GM23338 (cell line): ENCODE data around the gene CLIC3. TPM values are rescaled to one million over a fixed set of nuclear protein-coding genes. Genes with fewer than 3 reads are reported as not detected.

Experiments used
- ATAC-seq: fragments of 200-7000 bp; cut with Tn5 transposase; 3 replicates; pipeline ENCODE4 v1.9.1; 2020
- DNase-seq: peaks from one replicate; pipeline ENCODE4 v3.0.0-alpha.2; 2015; ENCODE audit warnings: low spot score
- H2AFZ ChIP-seq: fragments of 200-600 bp; sonication (generic); 2 replicates; pipeline ENCODE4 v1.8.0; 2016; ENCODE audit warnings: antibody characterized with exemption, mild to moderate bottlenecking, moderate library complexity
- H3F3A ChIP-seq: fragments of 200-600 bp; sonication (generic); replicated peaks from 2 replicates; pipeline ENCODE4 v1.8.0; 2017; ENCODE audit warnings: antibody characterized with exemption, mixed run types, low read depth
- H3K27ac ChIP-seq: fragments of 200-600 bp; sonication (generic); 2 replicates; pipeline ENCODE4 v1.6.1; 2016; ENCODE audit warnings: low read depth
- H3K27me3 ChIP-seq: fragments of 200-600 bp; sonication (generic); 2 replicates; pipeline ENCODE4 v1.8.0; 2016; ENCODE audit warnings: mild to moderate bottlenecking, mixed run types, moderate library complexity; ENCODE audit not compliant: insufficient read depth
- H3K36me3 ChIP-seq: fragments of 200-600 bp; sonication (generic); 2 replicates; pipeline ENCODE4 v1.8.0; 2016; ENCODE audit warnings: mild to moderate bottlenecking; ENCODE audit not compliant: insufficient read depth
- H3K4me1 ChIP-seq: fragments of 200-600 bp; sonication (generic); 2 replicates; pipeline ENCODE4 v1.8.0; 2016; ENCODE audit warnings: mild to moderate bottlenecking, moderate library complexity; ENCODE audit not compliant: insufficient read depth
- H3K4me2 ChIP-seq: fragments of 200-600 bp; sonication (generic); 2 replicates; pipeline ENCODE4 v1.7.1; 2017; ENCODE audit warnings: mixed run types
- H3K4me3 ChIP-seq: fragments of 200-600 bp; sonication (generic); 2 replicates; pipeline ENCODE4 v1.6.1; 2016; ENCODE audit warnings: mixed run types
- H3K79me2 ChIP-seq: fragments of 200-600 bp; sonication (generic); replicated peaks from 2 replicates; pipeline ENCODE4 v1.8.0; 2017; ENCODE audit warnings: mild to moderate bottlenecking; ENCODE audit not compliant: insufficient read depth
- H3K9me2 ChIP-seq: fragments of 200-600 bp; sonication (generic); 2 replicates; pipeline ENCODE4 v1.8.0; 2017; ENCODE audit not compliant: insufficient read depth
- H4K20me1 ChIP-seq: fragments of 200-600 bp; sonication (generic); replicated peaks from 2 replicates; pipeline ENCODE4 v1.8.0; 2017; ENCODE audit warnings: mild to moderate bottlenecking; ENCODE audit not compliant: insufficient read depth
- H3K27ac Mint-ChIP-seq: 2 replicates; pipeline ENCODE4 v1.8.0; 2020; ENCODE audit warnings: inconsistent platforms, mild to moderate bottlenecking, moderate library complexity, mixed read lengths
- H3K27me3 Mint-ChIP-seq: 3 replicates; pipeline ENCODE4 v1.8.0; 2022; ENCODE audit warnings: low read depth, mild to moderate bottlenecking, moderate library complexity, mixed read lengths, inconsistent platforms; ENCODE audit not compliant: insufficient read depth, poor library complexity
- H3K36me3 Mint-ChIP-seq: 3 replicates; pipeline ENCODE4 v1.8.0; 2021; ENCODE audit warnings: low read depth, mild to moderate bottlenecking, inconsistent platforms, moderate library complexity, mixed read lengths
- H3K4me1 Mint-ChIP-seq: 3 replicates; pipeline ENCODE4 v1.8.0; 2020; ENCODE audit warnings: mild to moderate bottlenecking, inconsistent platforms, mixed read lengths
- H3K4me3 Mint-ChIP-seq: 3 replicates; pipeline ENCODE4 v1.8.0; 2021; ENCODE audit warnings: moderate library complexity, mild to moderate bottlenecking, inconsistent platforms, mixed read lengths
- H3K9me3 Mint-ChIP-seq: 3 replicates; pipeline ENCODE4 v1.8.0; 2020; ENCODE audit warnings: moderate library complexity, mild to moderate bottlenecking, inconsistent platforms, mixed read lengths
- CREB1 ChIP-seq: fragments of 250-450 bp; sonication (Bioruptor Pico); IDR thresholded peaks from 2 replicates; pipeline ENCODE4 v1.5.0; 2020; ENCODE audit warnings: low read depth, mild to moderate bottlenecking, moderate library complexity
- CTCF ChIP-seq, 2 experiments: fragments of 200-600 bp in 1 of 2; sonication (generic) in 1 of 2; conservative IDR thresholded peaks; 2 replicates each; pipeline versions ENCODE4 v1.5.1 to v1.6.1; 2016 to 2017; ENCODE audit warnings: antibody characterized with exemption in 2 of 2, low read depth in 2 of 2, mild to moderate bottlenecking in 2 of 2, moderate library complexity in 1 of 2
- ETS1 ChIP-seq: IDR thresholded peaks from 2 replicates; pipeline ENCODE4 v1.6.1; 2016; ENCODE audit warnings: antibody characterized with exemption
- EZH2 ChIP-seq: fragments of 200-600 bp; sonication (generic); IDR thresholded peaks from one replicate; pipeline ENCODE4 v1.8.0; 2017; ENCODE audit warnings: antibody characterized with exemption, mild to moderate bottlenecking, low read depth; ENCODE audit not compliant: unreplicated experiment
- EZH2phosphoT487 ChIP-seq: fragments of 200-600 bp; sonication (generic); IDR thresholded peaks from one replicate; pipeline ENCODE4 v1.8.1; 2018; ENCODE audit warnings: antibody characterized with exemption; ENCODE audit not compliant: unreplicated experiment
- JUNB ChIP-seq: IDR thresholded peaks from one replicate; pipeline ENCODE4 v1.6.1; 2016; ENCODE audit warnings: antibody characterized with exemption; ENCODE audit not compliant: unreplicated experiment
- NANOG ChIP-seq: IDR thresholded peaks from 2 replicates; pipeline ENCODE4 v1.6.1; 2016; ENCODE audit warnings: antibody characterized with exemption, borderline replicate concordance
- STAT1 ChIP-seq: IDR thresholded peaks from one replicate; pipeline ENCODE4 v1.6.1; 2016; ENCODE audit warnings: antibody characterized with exemption; ENCODE audit not compliant: unreplicated experiment
- ZNF114 ChIP-seq: fragments of 250-450 bp; sonication (Bioruptor Pico); IDR thresholded peaks from 2 replicates; pipeline ENCODE4 v1.5.0; 2020; ENCODE audit warnings: mild to moderate bottlenecking, moderate library complexity
- ZNF331 ChIP-seq: fragments of 250-450 bp; sonication (Bioruptor Pico); IDR thresholded peaks from 2 replicates; pipeline ENCODE4 v1.5.0; 2020; ENCODE audit warnings: low read depth, mild to moderate bottlenecking, moderate library complexity
- ZNF462 ChIP-seq: fragments of 250-450 bp; sonication (Bioruptor Pico); IDR thresholded peaks from 2 replicates; pipeline ENCODE4 v1.5.0; 2020; ENCODE audit warnings: mild to moderate bottlenecking, moderate library complexity
- polyA plus RNA-seq: library from polyadenylated mRNA; unstranded; fragments of >200 nt; fragmentation: Nextera tagmentation; extraction: Ambion mirVana; gene quantifications from 2 replicates; pipeline ENCODE4 v1.2.1, GENCODE V29; 2016
- total RNA-seq: library from RNA; depleted of rRNA; stranded (reverse); fragments of >200 nt; shearing (Covaris generic); gene quantifications from 2 replicates; pipeline ENCODE4 v1.2.3, GENCODE V29; 2014

Gene CLIC3
- total and polyA plus RNA-seq, 2 experiments from 2014 or later, result 0.53 to 0.56 TPM

- no peak for TF ChIP-seq ZNF114 (CRISPR knock-in tag)
- no peak for TF ChIP-seq ZNF331 (CRISPR knock-in tag)
- TF ChIP-seq NANOG, result no peak
- TF ChIP-seq ZNF462 (CRISPR knock-in tag), result no peak
- no peak for TF ChIP-seq EZH2phosphoT487
- TF ChIP-seq EZH2, result no peak
- TF ChIP-seq CTCF (conservative IDR thresholded peaks at IDR 0.05; ENCODE audit: low read depth in 2 of 2), result no peak
- TF ChIP-seq JUNB, result no peak
- no peak for TF ChIP-seq STAT1
- TF ChIP-seq ETS1, result no peak
- no peak for TF ChIP-seq CREB1
- no peaks in the 10 kb centered on the region for H3K79me2 ChIP-seq
- DNase-seq (peak; percentile 45), ATAC-seq (no peak)
- H3K4me2 ChIP-seq, result no peak overlapping the region
- Mint-ChIP-seq H3K36me3 (no peaks in the 10 kb centered on the region; the same call in 2 of the 3 replicates), H3K4me1 (peaks cover 3% of the 10 kb centered on the region; the same call in 2 of the 3 replicates), H3K27ac (no peak overlapping the region), H3K4me3 (no peak overlapping the region), H3K9me3 (peaks cover 4% of the 10 kb centered on the region; the same call in 2 of the 3 replicates), H3K27me3 (peaks cover 4% of the 10 kb centered on the region)
- H3K36me3 ChIP-seq, result no peaks in the 10 kb centered on the region
- peaks cover 5% of the 10 kb centered on the region for H3K4me1 ChIP-seq
- no peak overlapping the region for H2AFZ ChIP-seq
- H3K27me3 ChIP-seq, result no peaks in the 10 kb centered on the region
- no peak overlapping the region for H3K27ac ChIP-seq
- no peak overlapping the region for H3K4me3 ChIP-seq
- no peaks in the 10 kb centered on the region; the same call in 1 of the 2 replicates for H3F3A ChIP-seq
- no peaks in the 10 kb centered on the region for H4K20me1 ChIP-seq
- 0 out of 2 replicates have a peak, but pooled peaks cover 6% of the 10 kb centered on the region for H3K9me2 ChIP-seq
Observed at GRCh38 chr9:136952876-136953770, 43.2 kb downstream of the CLIC3 start.
